Transverse colon (tissue), 4 donors: ENCODE measurements around the gene BHLHE41. TPM values are rescaled to one million over a fixed set of nuclear protein-coding genes. Genes with fewer than 3 reads are reported as not detected.
A peak's percentile ranks its signal among the peaks of the same experiment; 100 is the strongest.

Source experiments
- DNase-seq: peaks from one replicate; pipeline ENCODE4 v3.0.0-alpha.2; 2019
- H3K27ac ChIP-seq, 4 donors: fragments of 200-600 bp; sonication (generic); 2 replicates each; pipeline ENCODE4 v1.5.1; 2016 to 2018; ENCODE audit warnings: inconsistent platforms in 4 of 4
- H3K27me3 ChIP-seq: fragments of 200-600 bp; sonication (generic); 2 replicates; pipeline ENCODE4 v1.5.1; 2017; ENCODE audit warnings: inconsistent platforms
- H3K36me3 ChIP-seq, 4 donors: fragments of 200-600 bp; sonication (generic); 2 replicates each; pipeline ENCODE4 v1.5.1; 2017 to 2019; ENCODE audit warnings: inconsistent platforms in 4 of 4
- H3K4me1 ChIP-seq, 4 donors: fragments of 200-600 bp; sonication (generic); 2 replicates each; pipeline ENCODE4 v1.5.1; 2017 to 2020; ENCODE audit warnings: inconsistent platforms in 4 of 4
- H3K4me3 ChIP-seq, 4 donors: fragments of 200-600 bp; sonication (generic); 1 replicate in 1 of 4; 2 replicates in 3 of 4; pipeline versions ENCODE4 v1.5.1 to v1.6.1; 2017 to 2019; ENCODE audit warnings: inconsistent platforms in 4 of 4
- H3K9me3 ChIP-seq, 2 donors: fragments of 200-600 bp; sonication (generic); 2 replicates each; pipeline ENCODE4 v1.5.1; 2017 to 2019; ENCODE audit warnings: inconsistent platforms in 2 of 2
- EP300 ChIP-seq: sonication (generic); formaldehyde crosslinking; IDR thresholded peaks from one replicate; pipeline ENCODE4 v1.6.1; 2017; ENCODE audit warnings: antibody characterized with exemption, low read depth
- POLR2A ChIP-seq: fragments of 450-650 bp; IDR thresholded peaks from one replicate; pipeline ENCODE4 v1.6.1; 2016; ENCODE audit warnings: antibody characterized with exemption, mild to moderate bottlenecking, moderate library complexity
- POLR2AphosphoS5 ChIP-seq, 3 donors: sonication (generic); formaldehyde crosslinking; IDR thresholded peaks; one replicate each; pipeline ENCODE4 v1.6.1; 2016; ENCODE audit warnings: antibody characterized with exemption in 3 of 3
- WGBS, 2 donors: methylation state at CpG; one replicate each; pipeline ENCODE4 v1.1.5; 2018; ENCODE audit warnings: low coverage in 1 of 2; 5-methylcytosine and 5-hydroxymethylcytosine counted together
- in situ Hi-C, 4 donors: fragments of 200-750 bp; cut with MboI; loops; one replicate each; pipeline versions ENCODE4 v1.15.0 to v1.15.1; 2017; ENCODE audit warnings: low sequenced_read_pairs in 3 of 4, low pct_ligation_motif_present in 1 of 4, low pct_unique_long_range_greater_than_20kb in 1 of 4
- intact Hi-C: fragments of 100-400 bp; cut with DNase I; formaldehyde crosslinking; loops from one replicate; pipeline ENCODE4 v1.15.1; 2023; ENCODE audit warnings: low total_unique reads
- total RNA-seq, 4 donors: library from RNA; depleted of rRNA; stranded (reverse); fragments of >200 nt; gene quantifications; one replicate each; pipeline ENCODE4 v1.1.0, GENCODE V29; 2016
- TF ChIP-seq, protein P1 (sequence below), 5 experiments: fragments of 200-600 bp in 3 of 5; fragments of 450-650 bp in 2 of 5; sonication (generic) in 3 of 5; IDR thresholded peaks; 1 replicate in 2 of 5; 2 replicates in 3 of 5; pipeline ENCODE4 v1.5.1; 2016 to 2017; ENCODE audit warnings: antibody characterized with exemption in 5 of 5, inconsistent platforms in 3 of 5, mild to moderate bottlenecking in 2 of 5, moderate library complexity in 1 of 5

Gene BHLHE41
- 10 to 100 TPM in 3 of 4 donors, not detected in 1; 12.2 to 22.8 (median 18.1) TPM for total RNA-seq

DNA sequence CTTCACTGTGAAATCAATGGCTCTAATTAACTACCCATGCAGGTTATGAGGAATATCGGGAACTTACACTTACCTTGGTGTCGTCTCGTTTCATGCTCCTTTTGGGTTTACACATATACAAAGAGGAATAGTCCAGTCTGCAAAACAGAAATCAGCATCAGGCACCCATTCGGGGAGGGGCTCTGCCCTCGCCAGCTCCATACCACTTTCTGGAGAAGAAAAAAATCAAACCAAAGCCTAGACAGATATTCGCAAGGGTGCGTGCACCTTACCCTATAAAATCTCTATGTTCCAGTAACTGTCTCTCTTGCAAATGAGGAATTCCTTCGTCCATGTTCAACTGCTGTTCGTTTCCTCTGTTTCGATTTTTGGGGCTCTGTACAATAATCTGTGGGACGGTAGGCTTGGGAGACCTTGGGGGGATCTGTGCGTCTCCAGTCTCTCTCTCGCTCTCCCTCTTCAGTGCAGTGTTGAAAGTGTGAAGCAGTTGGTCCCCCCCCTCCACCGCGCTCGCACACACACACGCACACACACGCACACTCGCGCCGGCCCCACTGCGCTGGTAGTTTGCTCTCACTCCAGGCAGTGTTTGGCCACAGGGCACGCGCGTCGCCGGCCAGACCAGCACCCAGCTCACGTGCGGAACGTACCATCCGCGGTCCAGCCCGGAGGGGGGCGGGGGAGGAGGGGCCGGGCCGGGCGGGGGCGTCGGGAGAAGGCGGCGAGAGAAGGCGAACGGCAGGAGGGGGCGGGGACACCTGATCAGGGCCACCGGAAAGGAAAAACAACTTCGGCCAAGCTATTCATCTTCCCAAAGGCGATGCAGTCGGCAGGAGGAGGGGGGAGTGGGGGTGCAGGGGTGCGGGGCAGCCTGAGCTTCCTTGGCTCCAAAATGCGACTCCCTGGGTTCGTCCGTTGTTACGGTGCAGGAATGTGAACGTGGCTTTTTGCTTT, at the start of gene BHLHE41:
TSS of gene BHLHE41 (minus strand) at position 592 of the 954 bp plus-strand sequence. CDS start at position 334, 258 bp downstream.
- intact Hi-C loops (loop anchor here (5.0 kb wide), 1 partner anchor 73 kb away; the partner anchor contains the start of gene SSPN), in situ Hi-C loops (loop anchor here in 3 of 4 donors (25.0 kb wide), 2 partner anchors 288 to 513 kb away; no protein-coding TSS in a partner anchor)
- Histone ChIP-seq H3K4me1 (peaks cover 9 to 46% (median 26%) of the 10 kb centered on the region in 4 donors), H3K36me3 (no peaks in the 10 kb centered on the region), H3K27me3 (peaks cover 49% of the 10 kb centered on the region), H3K9me3 (no peaks in the 10 kb centered on the region), H3K27ac (peak within 1 kb of the TSS; percentile 86 to 96 (median 90)), H3K4me3 (peak within 1 kb of the TSS; percentile 25 to 72 (median 50))
- TF ChIP-seq EP300 (no peak), POLR2A (peak; percentile 78), POLR2AphosphoS5 (IDR thresholded peaks at IDR 0.05) (peak; percentile 85 to 95 (median 92))
- TF ChIP-seq, protein P1, sequence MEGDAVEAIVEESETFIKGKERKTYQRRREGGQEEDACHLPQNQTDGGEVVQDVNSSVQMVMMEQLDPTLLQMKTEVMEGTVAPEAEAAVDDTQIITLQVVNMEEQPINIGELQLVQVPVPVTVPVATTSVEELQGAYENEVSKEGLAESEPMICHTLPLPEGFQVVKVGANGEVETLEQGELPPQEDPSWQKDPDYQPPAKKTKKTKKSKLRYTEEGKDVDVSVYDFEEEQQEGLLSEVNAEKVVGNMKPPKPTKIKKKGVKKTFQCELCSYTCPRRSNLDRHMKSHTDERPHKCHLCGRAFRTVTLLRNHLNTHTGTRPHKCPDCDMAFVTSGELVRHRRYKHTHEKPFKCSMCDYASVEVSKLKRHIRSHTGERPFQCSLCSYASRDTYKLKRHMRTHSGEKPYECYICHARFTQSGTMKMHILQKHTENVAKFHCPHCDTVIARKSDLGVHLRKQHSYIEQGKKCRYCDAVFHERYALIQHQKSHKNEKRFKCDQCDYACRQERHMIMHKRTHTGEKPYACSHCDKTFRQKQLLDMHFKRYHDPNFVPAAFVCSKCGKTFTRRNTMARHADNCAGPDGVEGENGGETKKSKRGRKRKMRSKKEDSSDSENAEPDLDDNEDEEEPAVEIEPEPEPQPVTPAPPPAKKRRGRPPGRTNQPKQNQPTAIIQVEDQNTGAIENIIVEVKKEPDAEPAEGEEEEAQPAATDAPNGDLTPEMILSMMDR (IDR thresholded peaks at IDR 0.05): no peak
- DNase-seq: peak; percentile 85
- 0% methylated on average over 9 to 31 of the region's 54 CpGs for WGBS, 2 donors

DNA sequence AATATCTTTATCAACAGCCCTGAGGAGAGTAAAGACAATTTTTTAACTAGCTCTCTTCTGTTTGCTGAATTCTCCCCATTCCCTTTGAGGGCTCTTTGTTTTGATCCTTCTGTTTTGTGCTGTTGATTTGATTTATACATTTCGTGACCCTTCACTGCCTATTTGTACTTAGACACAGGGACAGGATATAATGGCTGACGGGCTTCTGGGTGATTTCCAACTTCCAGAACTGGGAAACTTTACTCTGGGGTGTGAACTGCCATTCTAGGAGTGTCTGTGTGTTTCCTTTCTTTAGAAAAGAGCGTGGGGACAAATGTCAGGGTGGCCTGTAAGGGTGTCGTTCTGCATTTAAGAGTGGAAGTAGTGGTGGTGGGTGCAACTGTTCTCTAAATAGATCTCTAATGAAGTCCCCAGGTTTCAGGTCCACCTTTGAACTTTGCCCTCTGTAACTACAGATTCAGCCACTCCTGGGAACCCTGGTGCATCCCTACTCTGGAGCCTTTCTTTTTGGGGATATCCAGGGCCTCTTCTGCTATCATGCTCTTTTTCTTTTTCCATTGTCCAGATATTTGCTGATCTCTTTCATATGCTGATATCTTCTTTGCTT, 48.2 kb upstream of the BHLHE41 start:
- intact Hi-C loops: no loop called here
- WGBS, 2 donors: 50% methylated on average over 4 of the region's 4 CpGs; no CpG with 5 or more reads in 1 of the 2 donors
- DNase-seq: no peak

DNA sequence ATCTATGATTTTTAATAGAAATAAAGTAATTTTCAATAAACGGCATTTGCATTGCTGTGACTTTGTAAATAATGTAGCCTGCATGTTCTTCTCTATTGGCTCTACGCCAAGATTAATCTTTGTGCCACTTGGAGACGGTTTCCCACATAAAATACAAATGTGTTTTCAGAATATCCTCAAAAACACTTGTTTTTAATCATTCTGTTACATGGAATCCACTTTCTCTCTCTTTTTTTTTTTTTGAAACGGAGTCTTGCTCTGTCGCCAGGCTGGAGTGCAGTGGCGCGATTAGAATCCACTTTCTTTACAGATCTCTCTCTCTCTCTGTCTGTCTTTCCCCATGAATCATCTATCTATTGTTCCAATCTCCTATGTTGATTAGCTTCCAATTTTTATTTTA, 47.7 kb upstream of the BHLHE41 start:
- in situ Hi-C loops: no loop called here

More for the DNA sequence above, 48.2 kb upstream of the BHLHE41 start:
- in situ Hi-C loops: no loop called here
- Histone ChIP-seq H3K36me3 (no peaks in the 10 kb centered on the region), H3K4me3 (no peak overlapping the region), H3K27me3 (no peaks in the 10 kb centered on the region), H3K4me1 (peaks cover 0 to 29% (median 14%) of the 10 kb centered on the region in 4 donors), H3K9me3 (no peaks in the 10 kb centered on the region), H3K27ac (peak overlapping the region in 2 of 4 donors; percentile 38 to 55)
- TF ChIP-seq EP300 (no peak), POLR2AphosphoS5 (IDR thresholded peaks at IDR 0.05) (no peak), POLR2A (no peak)
- TF ChIP-seq, protein P1 (IDR thresholded peaks at IDR 0.05): no peak

More for the DNA sequence above, 47.7 kb upstream of the BHLHE41 start:
- intact Hi-C loops: no loop called here
- Histone ChIP-seq H3K27ac (peak overlapping the region in 2 of 4 donors; percentile 38 to 55), H3K4me3 (no peak overlapping the region), H3K36me3 (no peaks in the 10 kb centered on the region), H3K4me1 (peaks cover 0 to 28% (median 14%) of the 10 kb centered on the region in 4 donors), H3K9me3 (no peaks in the 10 kb centered on the region), H3K27me3 (no peaks in the 10 kb centered on the region)
- WGBS, 2 donors: 85 to 90% methylated on average over 7 of the region's 7 CpGs
- TF ChIP-seq POLR2AphosphoS5 (IDR thresholded peaks at IDR 0.05) (no peak), POLR2A (no peak), EP300 (no peak)
- TF ChIP-seq, protein P1 (IDR thresholded peaks at IDR 0.05): no peak
- DNase-seq: no peak
